GM12878 (cell line): ENCODE data around the gene TMTC3. TPM values are rescaled to one million over a fixed set of nuclear protein-coding genes. Genes with fewer than 3 reads are reported as not detected.

Source experiments
- ATAC-seq: fragments of 200-7000 bp; cut with Tn5 transposase; 3 replicates; pipeline ENCODE4 v1.9.1; 2020; ENCODE audit warnings: mild to moderate bottlenecking, moderate library complexity
- BruUV-seq: library from RNA; stranded (reverse); fragments of 400-500 nt; replicated peaks from 2 replicates; lab custom pipeline; 2021; lab: Mats Ljungman, UMichigan
- CTCF ChIA-PET: fragments of 300-600 bp; sonication (Branson Sonifier 250); formaldehyde crosslinking; extraction: SDS; loops from one replicate; lab custom pipeline; 2021; ENCODE audit warnings: inconsistent platforms; lab: Yijun Ruan, JAX
- POLR2A ChIA-PET: fragments of 350-600 bp; formaldehyde crosslinking; extraction: SDS; loops from one replicate; lab custom pipeline; 2021; ENCODE audit warnings: inconsistent platforms; lab: Charles Lee
- RAD21 ChIA-PET: fragments of 300-600 bp; sonication (Branson Sonifier 250); formaldehyde crosslinking; loops from one replicate; lab custom pipeline; 2023; ENCODE audit warnings: antibody characterized with exemption; ENCODE audit not compliant: unreplicated experiment; lab: Charles Lee
- SMC1A ChIA-PET: fragments of 300-600 bp; sonication (Branson Sonifier 250); formaldehyde crosslinking; loops from one replicate; lab custom pipeline; 2023; ENCODE audit not compliant: unreplicated experiment, uncharacterized antibody; lab: Charles Lee
- DNase-seq: peaks from one replicate; pipeline ENCODE4 v3.0.0-alpha.2; 2011; ENCODE audit warnings: low read depth, low spot score
- FAIRE-seq: peaks from 3 replicates; lab custom pipeline; 2011; peaks lifted over from hg19 to GRCh38; lab: Jason Lieb, UNC
- H2AFZ ChIP-seq: 2 replicates; pipeline ENCODE4 v1.6.0; 2011; ENCODE audit warnings: low read depth, low read length, control low read depth; ENCODE audit not compliant: control insufficient read depth
- H3K27ac ChIP-seq: 2 replicates; pipeline ENCODE4 v1.5.1; 2011; ENCODE audit warnings: control low read depth; ENCODE audit not compliant: control insufficient read depth, insufficient read depth
- H3K27me3 ChIP-seq, 2 experiments: replicated peaks in 1 of 2; 2 replicates each; pipeline versions ENCODE4 v1.6.0 to v1.6.1; 2011; ENCODE audit warnings: low read length in 1 of 2; ENCODE audit not compliant: control insufficient read depth in 2 of 2, insufficient read depth in 2 of 2
- H3K36me3 ChIP-seq, 2 experiments: 2 replicates each; pipeline ENCODE4 v1.5.1; 2011; ENCODE audit warnings: low read length in 1 of 2; ENCODE audit not compliant: control insufficient read depth in 2 of 2, insufficient read depth in 2 of 2
- H3K4me1 ChIP-seq: 2 replicates; pipeline ENCODE4 v1.6.1; 2011; ENCODE audit warnings: mild to moderate bottlenecking, low read length, moderate library complexity, mixed read lengths; ENCODE audit not compliant: control insufficient read depth, insufficient read depth
- H3K4me2 ChIP-seq: 2 replicates; pipeline ENCODE4 v1.6.0; 2011; ENCODE audit warnings: control low read depth; ENCODE audit not compliant: control insufficient read depth, insufficient read depth
- H3K4me3 ChIP-seq: fragments of 200-600 bp; sonication (generic); 2 replicates; pipeline ENCODE4 v1.5.1; 2016
- H3K79me2 ChIP-seq: 2 replicates; pipeline ENCODE4 v1.6.0; 2011; ENCODE audit warnings: low read length; ENCODE audit not compliant: control insufficient read depth, insufficient read depth
- H3K9ac ChIP-seq: 2 replicates; pipeline ENCODE4 v1.8.0; 2011; ENCODE audit warnings: low read length, control low read depth, mixed read lengths; ENCODE audit not compliant: control insufficient read depth, insufficient read depth
- H3K9me3 ChIP-seq: replicated peaks from 3 replicates; pipeline ENCODE4 v1.5.1; 2011; ENCODE audit warnings: mild to moderate bottlenecking, low read length; ENCODE audit not compliant: control insufficient read depth, insufficient read depth
- H4K20me1 ChIP-seq: 2 replicates; pipeline ENCODE4 v1.6.0; 2011; ENCODE audit not compliant: control insufficient read depth, insufficient read depth
- BCL3 ChIP-seq: IDR thresholded peaks from 2 replicates; pipeline ENCODE4 v1.6.1; 2011; ENCODE audit warnings: borderline replicate concordance, low read depth, mild to moderate bottlenecking, moderate library complexity, low read length; ENCODE audit not compliant: insufficient read depth, poor library complexity, severe bottlenecking
- EGR1 ChIP-seq, 2 experiments: IDR thresholded peaks; 1 replicate in 1 of 2; 2 replicates in 1 of 2; pipeline ENCODE4 v1.6.1; 2011 to 2012; ENCODE audit warnings: low read depth in 2 of 2, low read length in 2 of 2, borderline replicate concordance in 1 of 2, mild to moderate bottlenecking in 1 of 2, moderate library complexity in 1 of 2
- HCFC1 ChIP-seq: fragments of 150-350 bp; IDR thresholded peaks from 2 replicates; pipeline ENCODE4 v1.6.1; 2014; ENCODE audit warnings: low read length
- HDGF ChIP-seq: fragments of 450-650 bp; IDR thresholded peaks from 2 replicates; pipeline ENCODE4 v1.6.1; 2016; ENCODE audit warnings: antibody characterized with exemption
- HSF1 ChIP-seq: fragments of 150-350 bp; IDR thresholded peaks from 2 replicates; pipeline ENCODE4 v1.6.1; 2014; ENCODE audit warnings: mild to moderate bottlenecking, low read depth, low read length
- JUNB ChIP-seq: IDR thresholded peaks from 2 replicates; pipeline ENCODE4 v1.6.1; 2016; ENCODE audit warnings: antibody characterized with exemption, mild to moderate bottlenecking
- MYC ChIP-seq: IDR thresholded peaks from 2 replicates; pipeline ENCODE4 v1.6.1; 2011; ENCODE audit warnings: mild to moderate bottlenecking, low read length, moderate library complexity, inconsistent platforms; ENCODE audit not compliant: insufficient read depth, insufficient replicate concordance, insufficient read length, severe bottlenecking
- RB1 ChIP-seq: fragments of 450-650 bp; formaldehyde crosslinking; IDR thresholded peaks from 2 replicates; pipeline ENCODE4 v1.6.1; 2017; ENCODE audit warnings: mild to moderate bottlenecking, borderline replicate concordance
- SIX5 ChIP-seq: IDR thresholded peaks from 2 replicates; pipeline ENCODE4 v1.6.1; 2011; ENCODE audit warnings: mild to moderate bottlenecking, low read depth, low read length, moderate library complexity; ENCODE audit not compliant: severe bottlenecking
- STAT3 ChIP-seq: IDR thresholded peaks from 2 replicates; pipeline ENCODE4 v1.6.1; 2011; ENCODE audit warnings: low read depth, low read length, improper control_type of control experiment
- WGBS: methylation state at CpG from one replicate; pipeline ENCODE4 v1.1.6; 2016; ENCODE audit warnings: low lambda C conversion rate; ENCODE audit not compliant: insufficient replicate concordance, insufficient coverage; ENCODE audit errors: missing lambda C conversion rate; 5-methylcytosine and 5-hydroxymethylcytosine counted together
- in situ Hi-C: fragments of 300-500 bp; cut with MboI; formaldehyde crosslinking; loops from 9 replicates; pipeline ENCODE4 v1.14.3; 2018; ENCODE audit warnings: mixed read lengths
- intact Hi-C: fragments of 100-400 bp; cut with micrococcal nuclease; formaldehyde crosslinking; loops from one replicate; pipeline ENCODE4 v1.14.2; 2022; ENCODE audit not compliant: unreplicated experiment
- polyA plus RNA-seq, 11 experiments: library from polyadenylated mRNA; depleted of rRNA in 4 of 11; unstranded in 6 of 11; stranded (reverse) in 5 of 11; fragments of >200 nt; fragmentation: Nextera tagmentation in 4 of 11; fragmentation: Illumina TruSeq in 1 of 11; extraction: Ambion mirVana in 4 of 11; extraction: Trizol in 1 of 11; gene quantifications; 1 replicate in 1 of 11; 2 replicates in 10 of 11; pipeline versions ENCODE4 v1.2.1 to v1.2.3, GENCODE V29; 2011 to 2016; ENCODE audit warnings: inconsistent platforms in 2 of 11, missing spikeins in 2 of 11, low read depth in 1 of 11
- total RNA-seq, 4 experiments: library from RNA; depleted of rRNA in 3 of 4; stranded (reverse); fragments of >200 nt in 3 of 4; fragmentation: Illumina TruSeq in 1 of 4; extraction: Trizol in 1 of 4; gene quantifications; 2 replicates each; pipeline versions ENCODE4 v1.2.1 to v1.2.3, GENCODE V29; 2013 to 2021

TMTC3 gene
- total and polyA plus RNA-seq, 10 of the 15 experiments (the other 5 are each of a cell fraction or from before 2014, with no cell fraction given), result 1.4 to 5.7 (median 3.5) TPM

- intact Hi-C loops, result loop anchor here (10.0 kb wide), 2 partner anchors 729 to 1379 kb away; partner anchors contain the start of genes GALNT4 and POC1B
- ATAC-seq (no peak), FAIRE-seq (no peak), DNase-seq (no peak)
- SMC1A ChIA-PET, result interaction anchor here (0.6 to 2.8 kb wide), 22 partner anchors 8 to 1384 kb away, joined by 3 to 15 read pairs (median 4); no protein-coding TSS in a partner anchor
- POLR2A ChIA-PET, result interaction anchor here (0.9 to 2.8 kb wide), 6 partner anchors 9 to 159 kb away, joined by 3 to 7 read pairs (median 4); no protein-coding TSS in a partner anchor
- peak overlapping the region; percentile 44 for H3K4me2 ChIP-seq
- H3K4me1 ChIP-seq, result no peaks in the 10 kb centered on the region
- H3K27ac ChIP-seq, result no peak overlapping the region
- in situ Hi-C loops, result loop anchor here (25.0 kb wide), 1 partner anchor 1366 kb away; the partner anchor contains the start of gene GALNT4
- RAD21 ChIA-PET, result interaction anchor here (0.8 to 2.6 kb wide), 12 partner anchors 9 to 287 kb away, joined by 3 to 10 read pairs (median 4); no protein-coding TSS in a partner anchor
- no peak overlapping the region for H2AFZ ChIP-seq
- H3K79me2 ChIP-seq, result peaks cover 8% of the 10 kb centered on the region
- H3K27me3 ChIP-seq, result no peaks in the 10 kb centered on the region
- no peak overlapping the region for H3K4me3 ChIP-seq
- BruUV-seq, result no TSS peak
- TF ChIP-seq RB1 (no peak), JUNB (no peak), HCFC1 (no peak), SIX5 (no peak), BCL3 (no peak), EGR1 (IDR thresholded peaks at IDR 0.05; ENCODE audit: borderline replicate concordance in 1 of 2, low read depth in 2 of 2, low read length in 2 of 2) (no peak), MYC (no peak), HDGF (no peak), HSF1 (no peak), STAT3 (no peak)
- CTCF ChIA-PET, result interaction anchor here (1.2 to 3.1 kb wide), 5 partner anchors 8 to 248 kb away, joined by 3 to 14 read pairs (median 6); no protein-coding TSS in a partner anchor
- WGBS, result 86% methylated on average over 5 of the region's 5 CpGs
- H3K9ac ChIP-seq, result no peak overlapping the region
- H3K9me3 ChIP-seq, result no peaks in the 10 kb centered on the region
- no peaks in the 10 kb centered on the region for H4K20me1 ChIP-seq
- H3K36me3 ChIP-seq, result no peaks in the 10 kb centered on the region; a peak in 1 of 4 replicates
These were observed 3.7 kb downstream of the TMTC3 start for GRCh38 chr12:88145567-88146505.
